GM19351 (cell line): ENCODE data around the gene LIME1.
"Not testable (repeated sequence)": the region's sequence is repeated elsewhere in the genome, so short reads cannot be mapped to it uniquely, and the experiment has no call there.

Experiments used
- ATAC-seq: cut with Tn5 transposase; IDR thresholded peaks from one replicate; pipeline ENCODE4 v1.9.1; 2021; ENCODE audit warnings: mild to moderate bottlenecking, moderate library complexity; ENCODE audit not compliant: unreplicated experiment

Gene LIME1

GRCh38 chr20:63768591-63769515, 32.4 kb downstream of the LIME1 start:
- no peak for ATAC-seq

GRCh38 chr20:63769891-63770474, 33.5 kb downstream of the LIME1 start:
- no peak for ATAC-seq

- no peak for ATAC-seq
These were observed 34.7 kb downstream of the LIME1 start for GRCh38 chr20:63771046-63771707.

- no peak for ATAC-seq
These were observed 36.5 kb downstream of the LIME1 start for GRCh38 chr20:63772781-63773518.

GRCh38 chr20:63773571-63774241, 37.2 kb downstream of the LIME1 start:
- no peak for ATAC-seq

GRCh38 chr20:63774306-63774705, 37.8 kb downstream of the LIME1 start:
- no peak for ATAC-seq

- ATAC-seq, result no peak
These were observed 38.9 kb downstream of the LIME1 start for GRCh38 chr20:63775096-63775978.

GRCh38 chr20:63776875-63777274, 40.4 kb downstream of the LIME1 start:
- ATAC-seq, result not testable (repeated sequence)

GRCh38 chr20:63777614-63778013, 41.1 kb downstream of the LIME1 start:
- ATAC-seq, result no peak

GRCh38 chr20:63778034-63778752, 41.7 kb downstream of the LIME1 start:
- no peak for ATAC-seq

- no peak for ATAC-seq
These were observed 42.4 kb downstream of the LIME1 start for GRCh38 chr20:63778857-63779256.

GRCh38 chr20:63781181-63781580, 44.7 kb downstream of the LIME1 start:
- ATAC-seq, result no peak

- ATAC-seq, result no peak
These were observed 45.6 kb downstream of the LIME1 start for GRCh38 chr20:63782051-63782471.

- no peak for ATAC-seq
These were observed 46.1 kb downstream of the LIME1 start for GRCh38 chr20:63782521-63782971.

- no peak for ATAC-seq
These were observed 47.5 kb downstream of the LIME1 start for GRCh38 chr20:63783970-63784369.

- no peak for ATAC-seq
These were observed 49.2 kb downstream of the LIME1 start for GRCh38 chr20:63785691-63786131.

GRCh38 chr20:63787302-63787701, 50.8 kb downstream of the LIME1 start:
- no peak for ATAC-seq

- no peak for ATAC-seq
These were observed 51.3 kb downstream of the LIME1 start for GRCh38 chr20:63787749-63788148.
